ENCODE results near the gene THSD7B. TPM values are rescaled to one million over a fixed set of nuclear protein-coding genes. Genes with fewer than 3 reads are reported as not detected.

THSD7B gene
- total and polyA plus RNA-seq, 10 donors, result 0.02 to 0.17 (median 0.09) TPM; not detected in 7

DNA sequence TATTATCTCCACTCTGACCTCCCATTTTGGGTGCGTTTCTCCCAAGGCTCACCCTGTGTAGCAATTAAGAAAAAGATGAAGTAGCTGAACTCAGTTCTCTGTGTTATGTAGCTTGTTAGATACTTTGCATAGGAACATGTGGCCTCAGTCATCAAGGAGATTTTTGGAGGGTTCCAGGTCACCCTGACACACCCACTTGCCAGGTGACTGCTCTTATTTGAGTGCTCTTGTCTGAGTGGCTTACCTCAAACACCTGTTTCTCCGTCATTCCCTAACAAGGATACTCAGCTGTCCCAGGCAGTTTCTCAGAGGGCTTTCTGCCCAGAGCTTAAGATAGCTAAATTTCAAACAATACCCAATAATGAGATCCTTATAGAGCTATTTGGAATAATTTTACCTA, 621.7 kb downstream of the THSD7B start:
- TF ChIP-seq POLR2AphosphoS5 (IDR thresholded peaks at IDR 0.05) (no peak), POLR2A (IDR thresholded peaks at IDR 0.05) (no peak)
- TF ChIP-seq, protein P1, sequence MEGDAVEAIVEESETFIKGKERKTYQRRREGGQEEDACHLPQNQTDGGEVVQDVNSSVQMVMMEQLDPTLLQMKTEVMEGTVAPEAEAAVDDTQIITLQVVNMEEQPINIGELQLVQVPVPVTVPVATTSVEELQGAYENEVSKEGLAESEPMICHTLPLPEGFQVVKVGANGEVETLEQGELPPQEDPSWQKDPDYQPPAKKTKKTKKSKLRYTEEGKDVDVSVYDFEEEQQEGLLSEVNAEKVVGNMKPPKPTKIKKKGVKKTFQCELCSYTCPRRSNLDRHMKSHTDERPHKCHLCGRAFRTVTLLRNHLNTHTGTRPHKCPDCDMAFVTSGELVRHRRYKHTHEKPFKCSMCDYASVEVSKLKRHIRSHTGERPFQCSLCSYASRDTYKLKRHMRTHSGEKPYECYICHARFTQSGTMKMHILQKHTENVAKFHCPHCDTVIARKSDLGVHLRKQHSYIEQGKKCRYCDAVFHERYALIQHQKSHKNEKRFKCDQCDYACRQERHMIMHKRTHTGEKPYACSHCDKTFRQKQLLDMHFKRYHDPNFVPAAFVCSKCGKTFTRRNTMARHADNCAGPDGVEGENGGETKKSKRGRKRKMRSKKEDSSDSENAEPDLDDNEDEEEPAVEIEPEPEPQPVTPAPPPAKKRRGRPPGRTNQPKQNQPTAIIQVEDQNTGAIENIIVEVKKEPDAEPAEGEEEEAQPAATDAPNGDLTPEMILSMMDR (IDR thresholded peaks at IDR 0.05 in 8 of 11, conservative IDR thresholded peaks at IDR 0.05 in 3 of 11), result no peak
- intact Hi-C loops (cut with DNase I; ENCODE audit: low total_unique reads), result no loop called here
- Histone ChIP-seq H3K27ac (no peak overlapping the region), H3K4me3 (no peak overlapping the region), H3K9me3 (peaks cover 0 to 35% (median 24%) of the 10 kb centered on the region in 8 donors), H3K36me3 (no peaks in the 10 kb centered on the region), H3K4me1 (no peaks in the 10 kb centered on the region), H3K27me3 (replicated peaks in 1 of 7) (no peaks in the 10 kb centered on the region)
- DNase-seq, result no peak
- 76 to 88% (median 86%) methylated on average over 2 of the region's 2 CpGs for WGBS, 5 donors

DNA sequence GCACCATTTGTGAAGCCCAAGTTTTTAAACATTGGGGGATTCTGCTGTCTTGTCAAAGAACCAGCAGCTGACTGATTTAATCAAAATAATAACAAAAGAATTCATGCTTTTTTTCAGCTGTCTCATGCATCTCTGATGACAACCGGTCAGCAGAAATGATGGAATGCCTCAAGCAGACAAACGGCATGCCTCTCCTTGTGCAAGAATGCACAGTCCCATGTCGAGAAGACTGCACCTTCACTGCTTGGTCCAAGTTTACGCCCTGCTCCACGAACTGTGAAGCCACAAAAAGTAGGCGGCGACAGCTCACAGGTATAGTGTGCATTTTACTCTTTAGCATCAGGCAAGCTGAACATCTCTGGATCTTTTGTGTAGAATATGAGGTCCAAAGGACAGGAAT, 640.2 kb downstream of the THSD7B start:
- Histone ChIP-seq H3K9me3 (peaks cover 0 to 10% (median 2%) of the 10 kb centered on the region in 8 donors), H3K27me3 (replicated peaks in 1 of 7) (no peaks in the 10 kb centered on the region), H3K4me1 (no peaks in the 10 kb centered on the region), H3K36me3 (no peaks in the 10 kb centered on the region), H3K4me3 (no peak overlapping the region), H3K27ac (no peak overlapping the region)
- TF ChIP-seq, protein P1 (IDR thresholded peaks at IDR 0.05 in 8 of 11, conservative IDR thresholded peaks at IDR 0.05 in 3 of 11), result no peak
- TF ChIP-seq POLR2AphosphoS5 (IDR thresholded peaks at IDR 0.05) (no peak), POLR2A (IDR thresholded peaks at IDR 0.05) (no peak)
- 81 to 85% (median 82%) methylated on average over 7 of the region's 7 CpGs for WGBS, 5 donors
- no peak for DNase-seq
- intact Hi-C loops (cut with DNase I; ENCODE audit: low total_unique reads), result no loop called here

DNA sequence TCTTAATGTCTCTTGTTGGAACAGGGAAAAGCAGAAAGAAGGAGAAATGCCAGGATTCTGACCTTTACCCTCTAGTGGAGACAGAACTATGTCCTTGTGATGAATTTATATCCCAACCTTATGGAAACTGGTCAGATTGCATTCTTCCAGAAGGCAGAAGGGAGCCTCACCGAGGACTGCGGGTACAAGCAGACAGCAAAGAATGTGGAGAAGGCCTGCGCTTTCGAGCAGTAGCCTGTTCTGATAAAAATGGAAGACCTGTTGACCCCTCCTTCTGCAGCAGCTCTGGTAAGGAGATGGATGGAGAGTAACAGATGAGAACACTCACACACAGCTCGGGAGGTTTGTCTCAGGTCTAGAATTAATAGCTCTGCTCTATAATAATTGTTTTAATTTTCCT, 646.2 kb downstream of the THSD7B start:
- WGBS, 5 donors, result 53 to 77% (median 69%) methylated on average over 5 of the region's 5 CpGs
- no peak overlapping the region for H3K4me3 ChIP-seq
- intact Hi-C loops (cut with DNase I; ENCODE audit: low total_unique reads), result no loop called here
- no peaks in the 10 kb centered on the region for H3K27me3 ChIP-seq (replicated peaks in 1 of 7)
- no peaks in the 10 kb centered on the region for H3K36me3 ChIP-seq
- H3K27ac ChIP-seq, result no peak overlapping the region
- no peak for DNase-seq
- H3K4me1 ChIP-seq, result no peaks in the 10 kb centered on the region
- TF ChIP-seq POLR2AphosphoS5 (IDR thresholded peaks at IDR 0.05) (no peak), POLR2A (IDR thresholded peaks at IDR 0.05) (no peak)
- TF ChIP-seq, protein P1 (IDR thresholded peaks at IDR 0.05 in 8 of 11, conservative IDR thresholded peaks at IDR 0.05 in 3 of 11), result no peak
- H3K9me3 ChIP-seq, result peaks cover 0 to 3% (median 0%) of the 10 kb centered on the region in 8 donors

DNA sequence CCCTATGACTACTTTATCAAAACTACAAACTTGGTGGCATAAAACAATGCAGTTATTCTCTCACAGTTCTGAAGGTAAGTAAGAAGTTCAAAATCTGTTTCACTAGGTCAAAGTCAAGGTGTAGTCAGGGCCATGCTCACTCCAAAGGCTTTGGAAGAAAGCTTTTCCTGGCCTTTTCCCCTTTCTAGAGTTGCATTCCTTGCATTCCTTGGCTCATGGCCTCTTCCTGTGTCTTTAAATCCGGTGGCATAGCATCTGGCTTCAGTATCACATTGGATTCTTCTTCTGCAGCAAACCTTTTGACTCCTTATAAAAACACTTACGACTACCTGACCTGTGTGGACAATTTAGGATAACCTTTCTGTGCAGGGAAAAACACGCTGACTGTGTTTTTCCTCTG, 655.4 kb downstream of the THSD7B start:
- WGBS, 5 donors, result 24 to 53% (median 46%) methylated on average over 3 of the region's 3 CpGs
- Histone ChIP-seq H3K36me3 (no peaks in the 10 kb centered on the region), H3K27ac (no peak overlapping the region), H3K4me1 (no peaks in the 10 kb centered on the region), H3K9me3 (peaks cover 0 to 33% (median 2%) of the 10 kb centered on the region in 8 donors), H3K4me3 (no peak overlapping the region), H3K27me3 (replicated peaks in 1 of 7) (no peaks in the 10 kb centered on the region)
- no peak for DNase-seq
- intact Hi-C loops (cut with DNase I; ENCODE audit: low total_unique reads), result no loop called here
- TF ChIP-seq POLR2AphosphoS5 (IDR thresholded peaks at IDR 0.05) (no peak), POLR2A (IDR thresholded peaks at IDR 0.05) (no peak)
- TF ChIP-seq, protein P1 (IDR thresholded peaks at IDR 0.05 in 8 of 11, conservative IDR thresholded peaks at IDR 0.05 in 3 of 11), result no peak

Data from spleen (tissue), 11 donors.